Measurements from ENCODE around the gene CENPM.

The CENPM gene

DNA sequence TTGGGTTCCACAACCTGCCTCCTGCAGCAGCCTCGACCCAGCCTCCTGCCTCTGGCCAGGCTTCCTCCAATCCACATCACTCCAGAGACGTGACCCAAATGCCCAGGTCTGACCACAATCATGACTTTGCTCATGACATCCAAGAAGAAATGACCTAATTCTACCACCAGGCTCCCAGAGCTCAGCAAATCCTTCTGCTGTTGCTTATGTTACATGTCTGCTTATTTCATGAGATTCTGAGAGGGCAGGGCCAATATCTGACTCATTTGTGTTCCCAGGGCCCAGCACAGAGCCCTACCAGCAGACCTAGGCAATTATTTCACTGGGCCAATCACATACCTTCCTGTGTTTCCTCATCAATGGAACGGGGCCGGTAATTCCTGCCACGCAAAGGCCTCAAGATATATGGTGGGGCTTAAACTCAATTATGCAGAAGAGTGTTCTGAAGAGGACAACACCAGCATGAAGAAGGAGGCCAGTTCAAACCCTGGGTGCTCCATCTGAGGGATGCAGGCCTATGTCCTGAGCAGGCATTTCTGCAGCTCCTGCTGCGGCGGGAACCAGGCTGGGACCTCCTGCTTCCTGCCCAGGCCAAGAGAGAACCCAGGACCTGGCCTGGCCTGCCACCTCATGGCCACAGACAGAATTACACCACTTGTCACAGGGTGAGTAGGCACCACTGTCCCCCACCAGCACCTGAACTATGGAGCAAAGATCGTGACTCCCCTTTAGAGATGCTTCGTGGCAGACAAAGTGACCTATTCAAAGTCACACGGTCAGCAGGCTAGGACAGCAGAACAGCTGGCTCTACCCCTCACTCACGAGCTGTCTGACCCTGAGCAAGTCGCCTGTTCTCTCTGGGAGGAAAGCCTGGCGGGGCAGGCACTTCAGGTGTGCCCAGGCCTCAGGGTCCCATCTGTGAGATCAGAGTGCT lies 5.9 kb downstream of the CENPM start:
- Histone ChIP-seq H3K36me3 (peaks cover 23% of the 10 kb centered on the region), H3K27ac (no peak overlapping the region), H3K4me3 (ENCODE audit: low read depth in 1 of 2, low read length in 1 of 2) (no peak overlapping the region), H3K4me1 (ENCODE audit: control insufficient read depth in 1 of 2, insufficient read depth in 1 of 2, low read depth in 1 of 2, low read length in 1 of 2) (peaks cover 6 to 8% of the 10 kb centered on the region in 2 experiments), H3K9me3 (no peaks in the 10 kb centered on the region), H3K27me3 (no peaks in the 10 kb centered on the region)
- TF ChIP-seq, protein P1, sequence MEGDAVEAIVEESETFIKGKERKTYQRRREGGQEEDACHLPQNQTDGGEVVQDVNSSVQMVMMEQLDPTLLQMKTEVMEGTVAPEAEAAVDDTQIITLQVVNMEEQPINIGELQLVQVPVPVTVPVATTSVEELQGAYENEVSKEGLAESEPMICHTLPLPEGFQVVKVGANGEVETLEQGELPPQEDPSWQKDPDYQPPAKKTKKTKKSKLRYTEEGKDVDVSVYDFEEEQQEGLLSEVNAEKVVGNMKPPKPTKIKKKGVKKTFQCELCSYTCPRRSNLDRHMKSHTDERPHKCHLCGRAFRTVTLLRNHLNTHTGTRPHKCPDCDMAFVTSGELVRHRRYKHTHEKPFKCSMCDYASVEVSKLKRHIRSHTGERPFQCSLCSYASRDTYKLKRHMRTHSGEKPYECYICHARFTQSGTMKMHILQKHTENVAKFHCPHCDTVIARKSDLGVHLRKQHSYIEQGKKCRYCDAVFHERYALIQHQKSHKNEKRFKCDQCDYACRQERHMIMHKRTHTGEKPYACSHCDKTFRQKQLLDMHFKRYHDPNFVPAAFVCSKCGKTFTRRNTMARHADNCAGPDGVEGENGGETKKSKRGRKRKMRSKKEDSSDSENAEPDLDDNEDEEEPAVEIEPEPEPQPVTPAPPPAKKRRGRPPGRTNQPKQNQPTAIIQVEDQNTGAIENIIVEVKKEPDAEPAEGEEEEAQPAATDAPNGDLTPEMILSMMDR (IDR thresholded peaks at IDR 0.05), result peak; percentile 80

DNA sequence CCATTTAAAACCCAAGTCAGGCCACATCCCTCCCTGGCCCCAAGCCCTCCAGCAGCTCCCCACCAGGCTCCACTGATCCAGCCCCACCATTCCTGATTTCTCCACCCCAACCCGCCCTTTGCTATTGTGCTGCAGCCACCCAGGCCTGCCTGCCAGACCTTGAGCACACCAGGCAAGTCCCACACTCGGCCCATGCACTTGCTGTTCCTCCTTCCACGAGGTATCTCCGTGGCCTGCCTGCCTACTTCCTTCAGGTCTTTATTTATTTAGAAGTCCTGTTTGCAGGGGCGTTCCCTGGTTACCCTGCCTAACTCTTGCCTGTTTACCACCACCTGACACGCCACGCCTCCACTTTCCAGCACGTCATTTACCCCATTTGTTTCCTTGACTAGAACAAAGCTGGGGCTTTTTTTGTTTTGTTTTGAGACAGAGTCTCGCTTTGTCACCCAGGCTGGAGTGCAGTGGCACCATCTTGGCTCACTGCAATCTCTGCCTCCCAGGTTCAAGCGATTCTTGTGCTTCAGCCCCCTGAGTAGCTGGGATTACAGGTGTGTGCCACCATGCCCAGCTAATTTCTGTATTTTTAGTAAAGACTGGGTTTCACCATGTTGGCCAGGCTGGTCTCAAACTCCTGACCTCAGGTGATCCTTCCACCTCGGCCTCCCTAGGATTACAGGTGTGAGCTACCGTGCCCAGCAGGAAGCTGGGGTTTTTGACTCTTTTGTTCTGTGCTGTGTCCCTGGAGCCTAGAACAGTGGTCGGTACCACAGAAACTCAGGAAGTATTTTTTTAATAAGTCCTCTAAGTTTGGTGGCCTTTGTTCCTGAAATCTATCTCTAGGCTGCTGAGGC lies 6.7 kb downstream of the CENPM start:
- Histone ChIP-seq H3K27ac (no peak overlapping the region), H3K4me3 (ENCODE audit: low read depth in 1 of 2, low read length in 1 of 2) (no peak overlapping the region), H3K36me3 (peaks cover 23% of the 10 kb centered on the region), H3K27me3 (no peaks in the 10 kb centered on the region), H3K9me3 (no peaks in the 10 kb centered on the region), H3K4me1 (ENCODE audit: control insufficient read depth in 1 of 2, insufficient read depth in 1 of 2, low read depth in 1 of 2, low read length in 1 of 2) (no peaks in the 10 kb centered on the region)
- TF ChIP-seq, protein P1 (IDR thresholded peaks at IDR 0.05), result no peak

DNA sequence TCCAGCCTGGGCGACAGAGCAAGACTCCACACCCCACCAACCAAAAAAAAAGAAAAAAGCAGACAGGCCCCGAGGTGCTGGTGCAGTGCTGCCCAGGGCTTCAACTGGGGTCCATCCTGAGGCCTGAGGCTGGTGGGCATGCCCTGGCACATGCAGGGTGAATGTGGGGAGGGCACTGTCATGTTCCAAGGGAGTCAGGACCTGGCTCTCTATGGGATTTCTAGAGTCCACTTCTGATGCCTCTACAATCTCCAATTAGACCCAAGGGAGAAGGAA lies 10.1 kb downstream of the CENPM start:
- TF ChIP-seq, protein P1 (IDR thresholded peaks at IDR 0.05), result no peak
- Histone ChIP-seq H3K9me3 (no peaks in the 10 kb centered on the region), H3K4me1 (ENCODE audit: control insufficient read depth in 1 of 2, insufficient read depth in 1 of 2, low read depth in 1 of 2, low read length in 1 of 2) (no peaks in the 10 kb centered on the region)

DNA sequence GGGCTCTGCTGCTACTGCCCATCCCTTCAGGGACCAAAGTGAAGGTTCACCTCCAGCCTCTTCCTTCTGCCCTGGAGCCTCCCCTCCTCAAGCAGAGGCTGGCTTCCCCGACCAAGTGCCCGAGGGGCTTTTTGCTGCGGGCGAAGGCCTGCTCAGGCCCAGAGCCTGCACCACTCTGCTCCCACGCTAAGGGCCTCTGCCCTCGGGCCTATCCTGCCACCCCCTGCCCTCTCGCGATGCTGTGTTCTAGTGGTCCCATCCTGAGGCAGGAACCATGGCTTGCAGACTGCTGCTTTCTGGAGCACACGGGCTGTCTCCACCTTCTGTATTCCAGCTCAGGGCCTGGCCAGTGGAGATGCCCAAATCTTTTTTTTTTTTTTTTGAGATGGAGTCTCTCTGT lies 11.4 kb downstream of the CENPM start:
- no peaks in the 10 kb centered on the region for H3K4me1 ChIP-seq (ENCODE audit: control insufficient read depth in 1 of 2, insufficient read depth in 1 of 2, low read depth in 1 of 2, low read length in 1 of 2)
- no peak overlapping the region for H3K4me3 ChIP-seq (ENCODE audit: low read depth in 1 of 2, low read length in 1 of 2)
- no peaks in the 10 kb centered on the region for H3K9me3 ChIP-seq
- no peaks in the 10 kb centered on the region for H3K27me3 ChIP-seq
- H3K27ac ChIP-seq, result no peak overlapping the region
- TF ChIP-seq, protein P1 (IDR thresholded peaks at IDR 0.05), result no peak
- peaks cover 23% of the 10 kb centered on the region for H3K36me3 ChIP-seq

More for the DNA sequence above, 10.1 kb downstream of the CENPM start:
- peaks cover 23% of the 10 kb centered on the region for H3K36me3 ChIP-seq
- no peak overlapping the region for H3K27ac ChIP-seq
- no peak overlapping the region for H3K4me3 ChIP-seq (ENCODE audit: low read depth in 1 of 2, low read length in 1 of 2)
- H3K27me3 ChIP-seq, result no peaks in the 10 kb centered on the region

DNA sequence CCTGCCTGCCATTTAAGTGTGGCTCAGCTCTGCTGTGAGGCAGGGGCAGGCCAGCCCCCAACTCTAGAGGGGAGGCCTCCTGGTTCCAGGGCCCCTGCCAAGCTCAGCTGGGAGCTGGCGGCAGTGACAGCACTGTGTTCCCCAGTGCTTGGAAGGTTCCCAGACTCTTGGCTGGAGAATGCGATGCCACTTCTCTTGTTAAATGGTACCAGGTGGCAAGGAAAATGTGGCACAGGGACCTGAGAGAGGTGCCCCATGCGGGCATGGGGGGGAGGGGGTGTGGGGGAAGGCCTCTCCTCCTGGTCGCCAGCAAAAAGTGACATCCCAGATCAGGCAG lies 12.0 kb downstream of the CENPM start:
- Histone ChIP-seq H3K36me3 (peaks cover 23% of the 10 kb centered on the region), H3K9me3 (no peaks in the 10 kb centered on the region), H3K4me1 (ENCODE audit: control insufficient read depth in 1 of 2, insufficient read depth in 1 of 2, low read depth in 1 of 2, low read length in 1 of 2) (no peaks in the 10 kb centered on the region), H3K27me3 (no peaks in the 10 kb centered on the region), H3K27ac (no peak overlapping the region), H3K4me3 (ENCODE audit: low read depth in 1 of 2, low read length in 1 of 2) (no peak overlapping the region)
- TF ChIP-seq, protein P1 (IDR thresholded peaks at IDR 0.05), result no peak

All from neutrophil (primary cell).